ENCODE data around the gene CFB.
A peak's percentile ranks its signal among the peaks of the same experiment; 100 is the strongest.
"Not testable (repeated sequence)": the region's sequence is repeated elsewhere in the genome, so short reads cannot be mapped to it uniquely, and the experiment has no call there.

Gene CFB

GRCh38 chr6:31915351-31915750 is 30.5 kb upstream of the CFB start:
- DNase-seq = no peak

DNA sequence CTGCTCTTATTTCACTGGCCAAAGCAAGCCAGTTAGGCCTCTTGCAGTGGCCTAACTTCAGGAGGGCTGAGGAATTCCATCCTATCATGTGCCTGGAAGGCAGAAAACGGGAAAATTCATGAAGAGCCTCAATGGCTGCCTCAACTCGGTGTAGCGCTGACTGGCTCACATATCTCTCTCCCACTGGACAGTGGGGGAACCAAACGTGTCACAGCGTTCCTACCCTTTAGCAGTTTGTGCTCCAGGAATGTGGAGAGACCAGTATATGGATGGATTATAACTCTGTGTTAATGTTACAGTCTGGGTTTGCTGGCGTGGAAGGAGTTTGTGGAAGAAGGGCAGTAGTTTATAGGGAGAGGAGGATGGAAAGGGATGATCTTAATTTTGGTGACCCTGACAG is 30.1 kb upstream of the CFB start:
- DNase-seq = no peak

GRCh38 chr6:31918069-31918720 is 27.7 kb upstream of the CFB start:
- DNase-seq = no peak

DNA sequence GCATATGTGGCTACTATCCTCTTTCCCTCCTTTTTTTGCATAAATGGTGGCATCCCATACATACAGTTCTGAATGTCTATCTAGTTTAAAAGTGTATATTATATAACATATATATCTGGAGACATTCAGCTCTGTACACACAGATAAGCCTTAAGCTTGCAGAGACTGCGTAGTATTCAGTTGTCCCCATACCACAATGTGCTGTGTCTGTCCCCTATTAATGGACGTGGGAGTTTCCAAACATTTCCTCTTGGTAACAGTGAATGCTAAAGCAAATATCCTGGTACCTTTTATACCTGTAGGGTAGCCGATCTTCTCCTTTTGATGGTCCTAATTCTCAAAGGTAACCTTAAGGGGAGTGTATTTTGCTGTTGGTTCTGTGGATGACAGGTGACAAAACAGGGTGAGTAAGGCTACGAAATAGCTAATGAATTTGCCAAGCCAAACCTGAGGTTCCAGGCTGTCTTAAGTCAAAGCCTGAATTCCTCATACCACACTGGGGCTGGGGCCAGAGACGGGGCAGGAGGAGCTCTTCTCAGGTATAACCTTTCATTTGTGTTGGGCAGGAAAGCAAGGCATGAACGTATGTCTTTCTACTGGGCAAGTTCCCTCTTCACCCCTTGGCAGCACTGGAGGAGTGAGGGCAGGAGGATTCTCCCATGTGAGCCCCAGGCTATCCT is 26.1 kb upstream of the CFB start:
- no peak for DNase-seq

GRCh38 chr6:31920811-31921210 is 25.1 kb upstream of the CFB start:
- no peak for DNase-seq

- DNase-seq = peak; percentile 24
Measured at GRCh38 chr6:31922942-31923341, 23.0 kb upstream of the CFB start.

- no peak for DNase-seq
Measured at GRCh38 chr6:31927242-31927862, 18.5 kb upstream of the CFB start, which contains the start of gene C2. TSS of gene C2 (plus strand) at chr6:31927717. CDS start at chr6:31927753, 36 bp downstream.

GRCh38 chr6:31927863-31928671 is 17.8 kb upstream of the CFB start:
- DNase-seq = no peak

GRCh38 chr6:31928672-31928939 is 17.3 kb upstream of the CFB start:
- DNase-seq = no peak

GRCh38 chr6:31930962-31931361 is 14.9 kb upstream of the CFB start:
- no peak for DNase-seq

DNA sequence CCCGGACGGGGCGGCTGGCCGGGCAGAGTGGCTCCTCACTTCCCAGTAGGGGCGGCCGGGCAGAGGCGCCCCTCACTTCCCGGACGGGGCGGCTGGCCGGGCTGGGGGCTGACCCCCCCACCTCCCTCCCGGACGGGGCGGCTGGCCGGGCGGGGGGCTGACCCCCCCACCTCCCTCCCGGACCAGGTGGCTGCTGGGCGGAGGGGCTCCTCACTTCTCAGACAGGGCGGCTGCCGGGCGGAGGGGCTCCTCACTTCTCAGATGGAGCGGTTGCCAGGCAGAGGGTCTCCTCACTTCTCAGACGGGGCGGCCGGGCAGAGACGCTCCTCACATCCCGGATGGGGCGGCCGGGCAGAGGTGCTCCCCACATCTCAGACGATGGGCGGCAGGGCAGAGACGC is 13.8 kb upstream of the CFB start:
- DNase-seq = not testable (repeated sequence)

GRCh38 chr6:31933537-31933936 is 12.4 kb upstream of the CFB start:
- no peak for DNase-seq

DNA sequence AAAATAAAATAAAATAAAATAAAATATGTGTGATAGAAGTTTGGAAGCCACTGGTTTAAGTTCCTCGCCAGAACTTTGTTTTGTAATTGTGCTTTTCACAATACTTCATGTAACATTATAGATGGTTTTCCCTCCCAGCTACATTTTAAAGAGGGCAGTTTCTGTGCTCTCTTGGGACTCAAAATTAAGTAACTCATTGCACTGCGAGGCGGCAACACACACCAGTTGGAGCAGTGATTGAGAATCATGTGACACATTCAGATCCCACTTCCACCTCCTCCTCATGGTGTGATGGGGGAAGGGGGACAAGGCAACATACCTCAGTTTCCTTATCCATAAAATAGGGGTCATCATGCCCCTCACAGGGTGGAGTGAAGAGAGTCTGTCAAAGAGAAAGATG is 10.9 kb upstream of the CFB start:
- DNase-seq = no peak

DNA sequence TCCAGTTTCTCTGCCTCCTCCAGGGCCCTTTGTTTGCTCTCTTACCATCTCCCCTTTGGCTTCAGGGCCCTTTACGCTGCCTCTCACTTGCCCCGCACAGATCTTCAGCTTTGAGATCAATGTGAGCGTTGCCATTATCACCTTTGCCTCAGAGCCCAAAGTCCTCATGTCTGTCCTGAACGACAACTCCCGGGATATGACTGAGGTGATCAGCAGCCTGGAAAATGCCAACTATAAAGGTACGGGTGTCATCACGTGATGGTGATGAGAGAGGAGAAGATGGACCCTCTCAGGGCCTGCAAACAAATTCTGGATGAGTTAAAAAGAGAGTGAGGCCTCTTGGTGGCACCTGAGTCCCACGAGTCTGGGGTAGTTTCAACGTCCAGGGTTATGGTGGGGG is 10.1 kb upstream of the CFB start:
- DNase-seq = no peak

DNA sequence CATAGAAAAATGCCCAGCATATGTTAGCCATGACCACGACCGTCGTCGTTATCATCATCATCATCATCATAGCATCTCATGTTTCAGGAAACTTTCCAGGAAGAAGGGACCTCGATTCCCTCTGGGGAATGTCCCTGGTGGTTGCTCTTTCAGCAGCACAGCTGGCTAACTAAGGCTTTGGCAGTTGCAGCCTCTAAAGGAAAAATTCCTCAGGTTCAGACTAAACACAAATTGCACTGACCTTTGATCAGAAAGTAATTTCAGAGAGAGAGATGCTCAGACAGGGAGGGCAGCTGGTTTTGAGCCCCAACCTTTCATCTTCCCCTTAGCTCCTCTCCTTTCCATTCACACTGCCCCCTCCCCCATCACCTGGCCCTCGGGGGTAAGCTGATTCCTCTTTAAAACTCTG is 5.6 kb upstream of the CFB start:
- no peak for DNase-seq

- DNase-seq = no peak
Measured at GRCh38 chr6:31943742-31944141, 2.2 kb upstream of the CFB start.

- no peak for DNase-seq
Measured at GRCh38 chr6:31945154-31945506, 765 bp upstream of the CFB start.

DNA sequence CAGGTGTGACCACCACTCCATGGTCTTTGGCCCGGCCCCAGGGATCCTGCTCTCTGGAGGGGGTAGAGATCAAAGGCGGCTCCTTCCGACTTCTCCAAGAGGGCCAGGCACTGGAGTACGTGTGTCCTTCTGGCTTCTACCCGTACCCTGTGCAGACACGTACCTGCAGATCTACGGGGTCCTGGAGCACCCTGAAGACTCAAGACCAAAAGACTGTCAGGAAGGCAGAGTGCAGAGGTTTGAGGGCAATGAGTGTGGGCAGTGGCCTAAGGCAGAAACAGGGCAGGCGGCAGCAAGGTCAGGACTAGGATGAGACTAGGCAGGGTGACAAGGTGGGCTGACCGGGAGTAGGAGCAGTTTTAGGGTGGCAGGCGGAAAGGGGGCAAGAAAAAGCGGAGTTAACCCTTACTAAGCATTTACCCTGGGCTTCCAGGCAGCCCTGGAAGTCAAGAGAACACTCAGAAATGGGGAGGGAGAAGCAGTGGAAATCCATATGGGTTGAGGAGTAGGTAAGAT is 533 bp downstream of the CFB start:
- no peak for DNase-seq

GRCh38 chr6:31947070-31947675 is 1.3 kb downstream of the CFB start:
- DNase-seq = no peak

DNA sequence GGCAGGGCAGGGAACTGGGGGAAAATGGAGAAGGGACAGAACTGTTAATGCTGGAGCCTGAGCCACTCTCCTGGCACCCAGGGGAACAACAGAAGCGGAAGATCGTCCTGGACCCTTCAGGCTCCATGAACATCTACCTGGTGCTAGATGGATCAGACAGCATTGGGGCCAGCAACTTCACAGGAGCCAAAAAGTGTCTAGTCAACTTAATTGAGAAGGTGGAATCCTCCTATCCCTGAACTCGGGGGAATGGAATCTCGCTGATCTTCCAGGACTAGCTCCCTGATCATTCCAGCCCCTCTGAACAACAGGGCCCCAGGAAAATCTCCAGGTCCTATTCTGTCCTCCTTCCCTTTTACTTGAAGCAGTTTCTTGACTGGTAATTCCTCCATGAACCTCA is 2.0 kb downstream of the CFB start:
- no peak for DNase-seq

- no peak for DNase-seq
Measured at GRCh38 chr6:31948306-31948705, 2.4 kb downstream of the CFB start.

GRCh38 chr6:31948753-31949413 is 3.0 kb downstream of the CFB start:
- DNase-seq = no peak

Measured in stimulated activated CD4-positive, alpha-beta T cell treated with anti-CD3 and anti-CD28 coated beads, Interleukin-4, amount 100 ng/mL, for 24 hours (primary cell).